ENCODE results near the gene PFKL.

The PFKL gene

GRCh38 chr21:44312716-44313115 is 12.9 kb downstream of the PFKL start:
- DNase-seq (ENCODE audit: low read depth, low spot score), result no peak

- no peak for DNase-seq (ENCODE audit: low read depth, low spot score)
Observed at GRCh38 chr21:44313451-44313850, 13.6 kb downstream of the PFKL start.

- no peak for DNase-seq (ENCODE audit: low read depth, low spot score)
Observed at GRCh38 chr21:44314128-44314527, 14.3 kb downstream of the PFKL start.

- DNase-seq (ENCODE audit: low read depth, low spot score), result no peak
Observed at GRCh38 chr21:44314561-44314960, 14.7 kb downstream of the PFKL start.

GRCh38 chr21:44315691-44316203 is 15.9 kb downstream of the PFKL start:
- no peak for DNase-seq (ENCODE audit: low read depth, low spot score)

GRCh38 chr21:44316277-44316900 is 16.5 kb downstream of the PFKL start:
- DNase-seq (ENCODE audit: low read depth, low spot score), result no peak

- no peak for DNase-seq (ENCODE audit: low read depth, low spot score)
Observed at GRCh38 chr21:44317241-44317782, 17.5 kb downstream of the PFKL start.

GRCh38 chr21:44317871-44318270 is 18.0 kb downstream of the PFKL start:
- no peak for DNase-seq (ENCODE audit: low read depth, low spot score)

GRCh38 chr21:44318489-44319285 is 18.8 kb downstream of the PFKL start:
- DNase-seq (ENCODE audit: low read depth, low spot score), result no peak

- DNase-seq (ENCODE audit: low read depth, low spot score), result no peak
Observed at GRCh38 chr21:44319407-44320065, 19.7 kb downstream of the PFKL start.

GRCh38 chr21:44320847-44321246 is 21.0 kb downstream of the PFKL start:
- no peak for DNase-seq (ENCODE audit: low read depth, low spot score)

GRCh38 chr21:44321846-44322450 is 22.1 kb downstream of the PFKL start:
- no peak for DNase-seq (ENCODE audit: low read depth, low spot score)

- no peak for DNase-seq (ENCODE audit: low read depth, low spot score)
Observed at GRCh38 chr21:44322621-44323325, 22.9 kb downstream of the PFKL start.

GRCh38 chr21:44323591-44323990 is 23.7 kb downstream of the PFKL start:
- no peak for DNase-seq (ENCODE audit: low read depth, low spot score)

GRCh38 chr21:44324106-44324853 is 24.4 kb downstream of the PFKL start:
- no peak for DNase-seq (ENCODE audit: low read depth, low spot score)

GRCh38 chr21:44324854-44325107 is 24.9 kb downstream of the PFKL start:
- no peak for DNase-seq (ENCODE audit: low read depth, low spot score)

- no peak for DNase-seq (ENCODE audit: low read depth, low spot score)
Observed at GRCh38 chr21:44325386-44326271, 25.8 kb downstream of the PFKL start.

GRCh38 chr21:44326272-44326647 is 26.4 kb downstream of the PFKL start:
- no peak for DNase-seq (ENCODE audit: low read depth, low spot score)

GRCh38 chr21:44326716-44327602 is 27.1 kb downstream of the PFKL start:
- no peak for DNase-seq (ENCODE audit: low read depth, low spot score)
